AG04450 (cell line): ENCODE measurements around the gene PDCD4. TPM values are rescaled to one million over a fixed set of nuclear protein-coding genes. Genes with fewer than 3 reads are reported as not detected.

Experiments used
- CTCF ChIA-PET: fragments of 300-600, 350-600 bp; formaldehyde crosslinking; extraction: SDS; loops from one replicate; lab custom pipeline; 2022; ENCODE audit warnings: antibody characterized with exemption, inconsistent platforms; lab: Charles Lee
- POLR2A ChIA-PET: fragments of 350-600 bp; formaldehyde crosslinking; extraction: SDS; loops from one replicate; lab custom pipeline; 2021; ENCODE audit warnings: antibody characterized with exemption, inconsistent platforms; lab: Yijun Ruan, JAX
- DNase-seq: peaks from one replicate; pipeline ENCODE4 v3.0.0-alpha.2; 2011; ENCODE audit warnings: low read depth, low spot score
- H3K27ac ChIP-seq: one replicate; pipeline ENCODE4 v1.5.1; 2012; ENCODE audit warnings: low read depth, low read length, control low read depth
- H3K27me3 ChIP-seq: one replicate; pipeline ENCODE4 v1.6.0; 2012; ENCODE audit warnings: low read length; ENCODE audit not compliant: control insufficient read depth, insufficient read depth
- H3K4me3 ChIP-seq: 2 replicates; pipeline ENCODE4 v1.5.1; 2011; ENCODE audit warnings: mild to moderate bottlenecking, low read depth, low read length, control low read depth
- H3K9me3 ChIP-seq: 2 replicates; pipeline ENCODE4 v1.5.1; 2012; ENCODE audit warnings: low read length; ENCODE audit not compliant: control insufficient read depth, insufficient read depth
- polyA plus RNA-seq: library from polyadenylated mRNA; depleted of rRNA; stranded (reverse); fragments of >200 nt; gene quantifications from 2 replicates; pipeline ENCODE4 v1.2.3, GENCODE V29; 2011
- TF ChIP-seq, protein P1 (sequence below): IDR thresholded peaks from 2 replicates; pipeline ENCODE4 v1.5.1; 2011; ENCODE audit warnings: low read depth, low read length, control low read depth, inconsistent platforms

The PDCD4 gene
- polyA plus RNA-seq, 1 experiment, result 95.4 TPM

DNA sequence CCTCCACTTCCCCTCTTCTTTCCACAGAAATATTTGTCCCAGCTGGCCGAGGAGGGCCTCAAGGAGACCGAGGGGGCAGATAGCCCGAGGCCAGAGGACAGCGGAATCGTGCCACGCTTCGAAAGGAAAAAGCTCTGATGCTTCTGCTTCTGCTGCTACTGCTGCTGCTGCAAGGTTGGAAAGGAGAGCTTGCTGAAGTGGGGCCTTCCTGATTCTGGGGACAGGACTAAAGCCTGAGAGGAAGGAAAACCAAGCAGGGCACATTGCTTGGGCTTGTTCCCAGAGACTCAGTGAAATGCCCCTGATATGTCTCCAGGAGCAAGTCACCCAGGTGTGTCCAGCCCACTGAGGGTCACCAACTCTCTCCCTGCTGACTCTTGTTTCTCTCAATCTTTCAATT is 35.9 kb upstream of the PDCD4 start:
- Histone ChIP-seq H3K4me3 (no peak overlapping the region), H3K27me3 (peaks cover 15% of the 10 kb centered on the region), H3K9me3 (no peaks in the 10 kb centered on the region), H3K27ac (no peak overlapping the region)
- POLR2A ChIA-PET, result no interaction called here
- CTCF ChIA-PET, result interaction anchor here (0.6 kb wide), 1 partner anchor 32 kb away, joined by 7 read pairs; no protein-coding TSS in a partner anchor
- DNase-seq, result no peak
- TF ChIP-seq, protein P1, sequence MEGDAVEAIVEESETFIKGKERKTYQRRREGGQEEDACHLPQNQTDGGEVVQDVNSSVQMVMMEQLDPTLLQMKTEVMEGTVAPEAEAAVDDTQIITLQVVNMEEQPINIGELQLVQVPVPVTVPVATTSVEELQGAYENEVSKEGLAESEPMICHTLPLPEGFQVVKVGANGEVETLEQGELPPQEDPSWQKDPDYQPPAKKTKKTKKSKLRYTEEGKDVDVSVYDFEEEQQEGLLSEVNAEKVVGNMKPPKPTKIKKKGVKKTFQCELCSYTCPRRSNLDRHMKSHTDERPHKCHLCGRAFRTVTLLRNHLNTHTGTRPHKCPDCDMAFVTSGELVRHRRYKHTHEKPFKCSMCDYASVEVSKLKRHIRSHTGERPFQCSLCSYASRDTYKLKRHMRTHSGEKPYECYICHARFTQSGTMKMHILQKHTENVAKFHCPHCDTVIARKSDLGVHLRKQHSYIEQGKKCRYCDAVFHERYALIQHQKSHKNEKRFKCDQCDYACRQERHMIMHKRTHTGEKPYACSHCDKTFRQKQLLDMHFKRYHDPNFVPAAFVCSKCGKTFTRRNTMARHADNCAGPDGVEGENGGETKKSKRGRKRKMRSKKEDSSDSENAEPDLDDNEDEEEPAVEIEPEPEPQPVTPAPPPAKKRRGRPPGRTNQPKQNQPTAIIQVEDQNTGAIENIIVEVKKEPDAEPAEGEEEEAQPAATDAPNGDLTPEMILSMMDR, result no peak

DNA sequence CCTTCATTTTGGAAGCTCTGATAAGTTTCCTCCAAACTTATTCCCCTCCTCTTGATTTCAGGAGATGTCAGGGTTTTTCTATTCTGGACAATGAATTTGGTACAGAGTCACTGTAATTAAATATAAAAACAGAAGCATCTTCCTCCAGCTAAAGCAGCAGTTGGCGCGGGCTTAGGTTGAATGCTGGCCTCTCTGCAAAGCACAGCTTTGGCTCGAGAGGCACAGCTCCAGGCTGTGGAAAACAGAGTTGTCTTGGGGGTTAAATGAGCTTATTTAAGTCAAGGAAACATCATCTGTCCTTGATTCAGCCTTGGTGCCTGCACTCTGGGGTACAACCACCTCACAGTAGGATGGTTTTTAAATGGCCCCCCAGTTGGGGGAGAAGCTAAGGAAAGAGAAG is 35.0 kb upstream of the PDCD4 start:
- no peak overlapping the region for H3K4me3 ChIP-seq
- no peak overlapping the region for H3K27ac ChIP-seq
- ChIA-PET POLR2A (interaction anchor here (1.0 kb wide), 1 partner anchor 35 kb away, joined by 3 read pairs; the partner anchor contains the start of gene PDCD4), CTCF (no interaction called here)
- no peak for DNase-seq
- no peaks in the 10 kb centered on the region for H3K9me3 ChIP-seq
- H3K27me3 ChIP-seq, result peaks cover 20% of the 10 kb centered on the region
- TF ChIP-seq, protein P1, result no peak

DNA sequence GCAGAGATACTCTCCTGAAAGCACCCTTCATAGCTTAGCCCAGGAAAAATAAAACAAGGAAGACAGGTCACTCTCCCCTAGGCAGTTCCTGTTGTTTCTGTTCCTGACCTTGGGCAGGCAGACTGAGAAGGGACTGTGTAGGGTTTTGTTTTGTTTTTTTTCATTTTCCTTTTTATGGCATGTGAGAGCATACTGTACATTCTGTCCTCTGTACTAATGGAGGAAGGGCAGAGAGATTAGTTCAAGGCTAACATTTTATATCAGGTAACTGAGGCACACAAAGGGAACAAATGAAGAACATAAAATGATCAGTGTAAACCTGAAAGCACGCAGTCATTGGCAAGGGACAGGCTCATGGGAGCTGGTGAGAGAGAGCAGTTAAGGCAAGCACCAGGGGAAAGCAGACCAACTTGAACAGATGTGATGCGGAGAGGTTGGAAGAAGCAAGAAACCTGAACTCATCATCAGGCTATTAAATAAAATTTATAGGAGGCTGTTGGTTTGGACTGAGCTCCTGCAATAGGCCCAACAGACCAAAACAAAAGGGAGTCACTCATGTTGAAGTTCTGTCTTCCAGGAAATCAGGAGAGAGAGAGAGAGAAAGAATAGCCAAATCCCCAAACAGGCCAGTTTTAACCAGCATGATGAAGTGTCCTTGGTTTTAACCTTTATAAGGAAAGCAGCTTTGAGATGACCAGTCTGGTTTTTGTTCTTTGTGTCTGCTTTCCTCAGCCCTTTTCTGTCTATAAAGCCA is 34.1 kb upstream of the PDCD4 start:
- no peak for DNase-seq
- ChIA-PET CTCF (no interaction called here), POLR2A (interaction anchor here (1.3 kb wide), 1 partner anchor 34 kb away, joined by 3 read pairs; the partner anchor contains the start of gene PDCD4)
- no peak overlapping the region for H3K27ac ChIP-seq
- TF ChIP-seq, protein P1, result no peak
- no peak overlapping the region for H3K4me3 ChIP-seq
- no peaks in the 10 kb centered on the region for H3K9me3 ChIP-seq
- peaks cover 21% of the 10 kb centered on the region for H3K27me3 ChIP-seq

DNA sequence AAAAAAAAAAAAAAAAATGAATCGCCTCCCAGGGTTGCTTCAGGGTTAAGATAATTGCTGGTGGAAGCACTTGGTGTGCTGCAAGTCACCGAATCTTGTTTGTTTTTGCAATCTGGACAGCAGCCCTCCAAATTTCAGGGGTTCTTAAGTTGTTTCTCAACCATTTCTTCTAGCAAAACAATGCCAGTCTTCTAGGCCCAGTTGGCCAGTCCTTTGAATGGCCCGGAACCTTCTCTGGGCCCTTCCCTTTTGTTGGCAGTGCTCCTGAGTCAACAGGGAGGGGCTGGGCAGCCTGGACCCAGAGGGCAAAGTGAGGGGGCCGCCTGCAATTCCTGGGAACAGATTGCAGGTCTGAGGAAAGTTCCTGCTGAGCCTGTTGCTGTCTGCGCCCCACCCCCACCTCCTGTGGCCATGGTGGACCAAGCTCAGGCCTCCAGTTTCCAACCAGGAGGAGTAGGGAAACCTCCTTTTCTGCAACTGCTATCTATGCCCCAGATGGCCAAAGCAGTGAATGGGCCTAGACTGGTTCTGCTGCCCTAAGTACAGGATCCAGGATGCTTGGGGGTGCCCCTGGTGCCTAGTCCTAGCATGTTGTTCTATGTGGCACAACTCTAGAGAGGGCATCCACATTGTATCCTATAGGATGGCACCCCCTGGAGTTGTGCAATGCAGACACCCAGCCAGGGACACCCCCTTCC is 31.4 kb upstream of the PDCD4 start:
- TF ChIP-seq, protein P1, result no peak

DNA sequence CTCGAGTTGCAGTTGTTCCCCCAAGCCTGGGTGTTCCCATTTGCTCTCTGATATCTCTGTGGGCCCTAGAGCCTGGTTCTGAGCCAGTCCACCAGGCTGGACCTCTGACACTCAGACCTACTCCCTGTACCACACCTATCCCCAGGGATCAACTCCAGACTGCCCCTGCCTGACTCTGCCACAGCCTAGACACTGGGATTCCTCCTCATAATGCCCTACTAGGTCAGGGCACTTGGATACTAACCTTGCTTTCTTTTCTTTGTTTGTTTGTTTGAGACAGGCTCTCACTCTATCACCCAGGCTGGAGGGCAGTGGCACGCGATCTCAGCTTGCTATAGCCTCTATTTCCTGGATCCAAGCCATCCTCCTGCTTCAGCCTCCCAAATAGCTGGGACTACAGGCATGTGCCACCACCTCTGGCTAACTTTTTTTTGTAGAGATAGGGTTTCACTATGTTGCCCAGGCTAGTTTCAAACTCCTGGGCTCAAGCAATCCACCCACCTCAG is 30.8 kb upstream of the PDCD4 start:
- Histone ChIP-seq H3K9me3 (no peaks in the 10 kb centered on the region), H3K27ac (no peak overlapping the region), H3K4me3 (no peak overlapping the region), H3K27me3 (peaks cover 25% of the 10 kb centered on the region)
- DNase-seq, result no peak
- CTCF ChIA-PET, result interaction anchor here (0.6 kb wide), 1 partner anchor 32 kb away, joined by 4 read pairs; no protein-coding TSS in a partner anchor
- TF ChIP-seq, protein P1, result no peak
- POLR2A ChIA-PET, result no interaction called here

More for the DNA sequence above, 31.4 kb upstream of the PDCD4 start:
- Histone ChIP-seq H3K4me3 (no peak overlapping the region), H3K27ac (no peak overlapping the region), H3K27me3 (peaks cover 21% of the 10 kb centered on the region), H3K9me3 (no peaks in the 10 kb centered on the region)
- DNase-seq, result no peak
- ChIA-PET CTCF (no interaction called here), POLR2A (no interaction called here)
